GM12875 (cell line): ENCODE results near the gene IL36A.

Experiments
- H3K4me3 ChIP-seq: one replicate; pipeline ENCODE4 v1.5.1; 2011; ENCODE audit warnings: low read depth, low read length, control low read depth
- CTCF ChIP-seq: IDR thresholded peaks from 2 replicates; pipeline ENCODE4 v1.5.1; 2011; ENCODE audit warnings: low read depth, mild to moderate bottlenecking, control low read depth, inconsistent platforms, low read length, moderate library complexity, borderline replicate concordance; ENCODE audit not compliant: insufficient read depth

IL36A gene

GRCh38 chr2:113054066-113054465 is 48.8 kb downstream of the IL36A start:
- H3K4me3 ChIP-seq: no peak overlapping the region
- TF ChIP-seq CTCF: no peak

GRCh38 chr2:113056521-113056920 is 51.3 kb downstream of the IL36A start:
- no peak for TF ChIP-seq CTCF
- H3K4me3 ChIP-seq: no peak overlapping the region

- TF ChIP-seq CTCF: no peak
- H3K4me3 ChIP-seq: no peak overlapping the region
Observed at GRCh38 chr2:113057117-113057516, 51.9 kb downstream of the IL36A start.
